Measurements from ENCODE around the gene PGAP6.
"Not testable (repeated sequence)": the region's sequence is repeated elsewhere in the genome, so short reads cannot be mapped to it uniquely, and the experiment has no call there.

The PGAP6 gene

GRCh38 chr16:349211-349610 lies 32.6 kb downstream of the PGAP6 start:
- DNase-seq (ENCODE audit: low read depth), result no peak

- not testable (repeated sequence) for DNase-seq (ENCODE audit: low read depth)
These were observed 33.3 kb downstream of the PGAP6 start for GRCh38 chr16:348495-348894.

GRCh38 chr16:347203-347602 lies 34.6 kb downstream of the PGAP6 start:
- DNase-seq (ENCODE audit: low read depth), result no peak

- no peak for DNase-seq (ENCODE audit: low read depth)
These were observed 35.2 kb downstream of the PGAP6 start for GRCh38 chr16:346587-346986.

GRCh38 chr16:345772-346171 lies 36.0 kb downstream of the PGAP6 start:
- no peak for DNase-seq (ENCODE audit: low read depth)

- no peak for DNase-seq (ENCODE audit: low read depth)
These were observed 39.1 kb downstream of the PGAP6 start for GRCh38 chr16:342455-343213.

GRCh38 chr16:341974-342336 lies 39.8 kb downstream of the PGAP6 start:
- not testable (repeated sequence) for DNase-seq (ENCODE audit: low read depth)

GRCh38 chr16:341095-341973 lies 40.4 kb downstream of the PGAP6 start:
- DNase-seq (ENCODE audit: low read depth), result not testable (repeated sequence)

- DNase-seq (ENCODE audit: low read depth), result no peak
These were observed 41.2 kb downstream of the PGAP6 start for GRCh38 chr16:340370-341091.

GRCh38 chr16:339680-340079 lies 42.1 kb downstream of the PGAP6 start:
- no peak for DNase-seq (ENCODE audit: low read depth)

- no peak for DNase-seq (ENCODE audit: low read depth)
These were observed 43.7 kb downstream of the PGAP6 start for GRCh38 chr16:337975-338575.

GRCh38 chr16:337437-337836 lies 44.3 kb downstream of the PGAP6 start:
- no peak for DNase-seq (ENCODE audit: low read depth)

- no peak for DNase-seq (ENCODE audit: low read depth)
These were observed 45.5 kb downstream of the PGAP6 start for GRCh38 chr16:336269-336668.

GRCh38 chr16:334861-335632 lies 46.7 kb downstream of the PGAP6 start:
- DNase-seq (ENCODE audit: low read depth), result not testable (repeated sequence)

- DNase-seq (ENCODE audit: low read depth), result not testable (repeated sequence)
These were observed 47.5 kb downstream of the PGAP6 start for GRCh38 chr16:334164-334832.

GRCh38 chr16:333406-334094 lies 48.2 kb downstream of the PGAP6 start:
- DNase-seq (ENCODE audit: low read depth), result no peak

GRCh38 chr16:331181-331814 lies 50.5 kb downstream of the PGAP6 start:
- not testable (repeated sequence) for DNase-seq (ENCODE audit: low read depth)

GRCh38 chr16:330741-331140 lies 51.0 kb downstream of the PGAP6 start:
- DNase-seq (ENCODE audit: low read depth), result no peak

GRCh38 chr16:325375-326145 lies 56.2 kb downstream of the PGAP6 start:
- DNase-seq (ENCODE audit: low read depth), result no peak
